HG03175 (cell line): ENCODE results near the gene PIEZO1.
"Not testable (repeated sequence)": the region's sequence is repeated elsewhere in the genome, so short reads cannot be mapped to it uniquely, and the experiment has no call there.

Experiments used
- ATAC-seq: cut with Tn5 transposase; IDR thresholded peaks from one replicate; pipeline ENCODE4 v1.9.1; 2021; ENCODE audit warnings: mild to moderate bottlenecking, moderate library complexity; ENCODE audit not compliant: unreplicated experiment

PIEZO1 gene

DNA sequence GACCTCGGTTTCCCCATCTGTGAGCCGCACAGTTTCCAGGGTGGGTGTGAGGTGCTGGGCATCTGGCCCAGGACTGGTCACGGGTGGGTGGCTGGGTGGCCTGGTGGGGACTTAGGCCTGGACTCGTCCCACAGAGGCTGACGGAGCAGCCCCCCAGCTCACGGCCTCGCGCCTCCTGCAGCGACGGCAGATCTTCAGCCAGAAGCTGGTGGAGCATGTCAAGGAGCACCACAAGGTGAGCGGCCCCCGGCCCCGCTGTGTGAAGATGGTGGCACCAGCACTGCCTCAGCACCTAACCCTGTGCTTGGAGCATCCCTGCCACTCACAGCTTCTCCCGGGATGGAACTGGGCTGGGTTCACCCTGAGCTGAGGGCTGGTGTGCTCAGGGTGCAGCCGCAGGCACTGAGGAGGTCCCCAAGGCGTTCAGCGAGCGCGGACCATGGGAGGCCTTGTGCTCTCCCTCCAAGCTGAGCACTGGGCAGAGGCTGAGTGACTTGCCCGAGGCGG, 20.9 kb upstream of the PIEZO1 start:
- ATAC-seq, result no peak

DNA sequence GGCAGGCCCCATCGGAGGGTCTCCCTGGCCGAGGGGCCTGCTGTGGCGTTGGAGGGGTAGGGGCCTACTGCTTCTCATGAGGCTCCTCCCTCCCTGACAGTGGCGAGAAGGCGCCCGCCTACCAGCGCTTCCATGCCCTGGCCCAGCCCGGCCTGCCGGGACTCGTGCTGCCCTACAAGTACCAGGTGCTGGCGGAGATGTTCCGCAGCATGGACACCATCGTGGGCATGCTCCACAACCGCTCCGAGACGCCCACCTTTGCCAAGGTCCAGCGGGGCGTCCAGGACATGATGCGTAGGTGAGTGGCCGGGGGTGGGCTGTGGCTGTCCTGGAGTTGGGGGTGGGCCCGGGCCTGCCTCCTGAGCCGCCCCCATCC, 20.3 kb upstream of the PIEZO1 start:
- ATAC-seq, result no peak

DNA sequence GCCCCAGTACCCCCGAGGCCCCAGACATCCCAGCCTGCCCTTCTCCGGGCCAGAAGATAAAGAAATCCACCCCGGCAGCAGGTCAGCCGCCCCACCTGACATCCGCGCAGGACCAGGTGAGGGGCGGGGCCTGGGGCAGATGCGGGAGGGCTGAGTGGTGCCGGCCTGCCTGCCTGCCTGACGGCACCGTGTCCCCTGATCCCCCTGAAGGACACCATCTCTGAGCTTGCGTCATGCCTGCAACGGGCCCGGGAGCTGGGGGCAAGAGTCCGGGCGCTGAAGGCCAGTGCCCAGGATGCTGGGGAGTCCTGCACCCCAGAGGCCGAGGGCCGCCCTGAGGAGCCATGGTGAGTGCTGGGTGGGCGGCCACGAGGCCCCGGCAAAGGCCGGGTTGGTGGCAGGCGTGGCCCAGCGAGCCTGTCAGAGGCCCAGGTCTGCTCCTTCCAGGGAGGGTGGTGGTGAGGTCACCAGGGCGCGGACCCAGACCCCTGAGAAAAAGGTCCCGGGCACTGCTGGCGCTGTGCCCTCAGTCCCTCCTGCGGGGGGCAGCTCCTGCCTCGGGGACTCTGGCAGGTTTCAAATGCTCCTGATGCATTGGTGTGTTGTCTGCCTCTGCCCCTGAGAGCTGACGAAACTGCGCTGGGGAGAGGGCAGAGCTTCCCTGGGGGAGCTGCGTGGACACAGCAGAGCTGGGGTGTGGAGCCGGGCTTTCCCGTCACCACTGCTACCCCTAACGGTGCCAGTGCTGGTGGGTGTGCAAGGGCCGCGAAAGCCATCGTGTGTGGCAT, 19.7 kb upstream of the PIEZO1 start:
- ATAC-seq, result no peak

DNA sequence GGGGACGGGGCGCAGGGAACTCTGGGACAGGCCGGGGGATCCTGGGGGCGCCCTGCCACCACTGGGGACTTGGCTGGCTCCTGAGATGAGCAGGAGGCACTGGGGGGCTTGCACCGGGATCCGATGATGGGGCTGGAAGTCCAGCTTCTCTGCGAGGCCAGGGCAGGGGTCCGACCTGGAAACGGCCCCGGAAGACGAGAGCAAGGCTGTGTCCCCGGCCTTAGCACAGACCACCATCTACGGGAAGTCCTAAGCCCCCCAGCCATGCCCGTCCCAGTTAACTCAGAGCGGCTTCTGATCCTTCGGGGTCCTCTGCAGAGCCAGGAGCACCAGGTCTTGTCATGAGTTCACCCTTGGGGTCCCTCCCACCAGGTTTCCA, 19.1 kb upstream of the PIEZO1 start:
- ATAC-seq, result no peak

DNA sequence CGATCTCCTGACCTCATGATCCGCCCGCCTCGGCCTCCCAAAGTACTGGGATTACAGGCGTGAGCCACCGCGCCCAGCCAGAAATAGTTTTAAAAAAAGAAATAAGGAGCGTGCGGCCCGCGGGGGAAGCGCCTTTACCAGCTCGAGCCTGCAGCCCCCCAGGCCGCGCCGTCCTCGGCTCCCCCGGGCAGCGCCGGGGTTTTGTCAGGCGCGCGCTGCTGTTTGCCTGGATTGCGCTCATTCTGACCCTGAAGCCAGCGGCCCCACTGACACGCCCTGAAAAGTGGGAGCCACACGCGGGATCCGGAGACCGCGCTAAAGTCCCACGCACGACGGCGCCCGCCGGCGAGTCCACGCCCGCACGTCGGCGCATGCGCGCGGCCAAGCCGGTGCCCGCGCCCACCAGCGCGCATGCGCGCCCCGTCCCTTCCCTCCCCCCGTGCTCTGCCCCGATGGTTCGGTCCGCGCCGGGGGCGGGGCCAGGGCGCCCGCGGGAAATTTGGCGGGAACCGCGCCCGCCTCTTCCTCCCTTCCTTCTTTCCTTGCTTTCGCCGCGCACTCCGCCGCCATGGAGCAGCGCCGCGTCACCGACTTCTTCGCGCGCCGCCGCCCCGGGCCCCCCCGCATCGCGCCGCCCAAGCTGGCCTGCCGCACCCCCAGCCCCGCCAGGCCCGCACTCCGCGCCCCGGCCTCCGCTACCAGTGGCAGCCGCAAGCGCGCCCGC, 18.4 kb upstream of the PIEZO1 start, which contains the start of gene CDT1:
TSS of gene CDT1 (plus strand) at position 526 of the 724 bp plus-strand sequence. CDS start at position 569, 43 bp downstream.
- peak; percentile 57 for ATAC-seq

DNA sequence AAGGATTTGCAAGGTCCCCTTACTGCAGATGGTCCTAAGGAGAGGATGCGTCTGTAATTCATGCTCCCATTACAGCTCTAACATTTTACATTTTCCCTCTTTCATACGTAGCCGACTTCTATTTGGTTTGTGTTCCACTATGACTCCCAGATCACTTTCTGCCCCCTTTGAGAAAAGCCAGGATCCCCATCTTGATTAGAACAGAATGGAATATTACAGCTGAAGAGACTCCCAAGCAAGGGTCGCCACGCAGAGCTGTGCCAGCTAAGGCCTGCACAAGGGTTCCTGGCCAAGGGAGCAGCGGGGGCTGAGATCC, 15.2 kb upstream of the PIEZO1 start:
- no peak for ATAC-seq

DNA sequence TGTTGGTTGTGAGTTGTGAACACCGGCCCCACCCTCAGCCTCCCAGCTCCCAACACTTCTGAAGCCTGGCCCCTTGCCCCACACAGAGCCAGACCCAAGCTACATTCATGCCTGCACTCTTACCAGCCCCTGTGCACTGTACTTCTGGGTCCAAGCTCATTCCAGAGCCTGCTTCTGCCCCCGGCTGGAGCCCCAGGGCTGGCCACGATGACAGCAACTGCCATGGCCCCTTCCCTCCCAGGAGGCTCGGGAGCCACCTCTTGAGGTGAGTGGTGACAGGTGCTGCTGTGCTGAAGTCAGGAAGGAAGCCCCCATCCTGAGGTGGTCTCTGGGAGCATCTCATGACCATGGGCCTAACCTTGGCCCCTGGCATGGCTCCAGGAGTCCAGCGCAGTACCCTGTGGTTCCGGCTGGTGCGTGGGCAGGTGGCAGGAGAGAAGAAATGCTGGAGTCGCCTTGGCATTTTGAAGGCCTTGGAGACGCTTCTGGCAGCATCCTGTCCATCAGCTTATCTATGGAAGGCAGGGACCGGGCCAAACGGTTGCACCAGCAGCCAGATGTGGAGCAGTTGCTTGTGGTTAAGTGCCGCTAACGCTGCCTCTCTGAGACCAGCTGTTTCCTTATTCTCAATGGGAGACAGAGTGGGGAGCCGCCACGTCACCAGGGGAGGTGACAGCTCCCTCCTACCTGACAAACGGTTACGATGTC, 14.7 kb upstream of the PIEZO1 start:
- ATAC-seq, result no peak

DNA sequence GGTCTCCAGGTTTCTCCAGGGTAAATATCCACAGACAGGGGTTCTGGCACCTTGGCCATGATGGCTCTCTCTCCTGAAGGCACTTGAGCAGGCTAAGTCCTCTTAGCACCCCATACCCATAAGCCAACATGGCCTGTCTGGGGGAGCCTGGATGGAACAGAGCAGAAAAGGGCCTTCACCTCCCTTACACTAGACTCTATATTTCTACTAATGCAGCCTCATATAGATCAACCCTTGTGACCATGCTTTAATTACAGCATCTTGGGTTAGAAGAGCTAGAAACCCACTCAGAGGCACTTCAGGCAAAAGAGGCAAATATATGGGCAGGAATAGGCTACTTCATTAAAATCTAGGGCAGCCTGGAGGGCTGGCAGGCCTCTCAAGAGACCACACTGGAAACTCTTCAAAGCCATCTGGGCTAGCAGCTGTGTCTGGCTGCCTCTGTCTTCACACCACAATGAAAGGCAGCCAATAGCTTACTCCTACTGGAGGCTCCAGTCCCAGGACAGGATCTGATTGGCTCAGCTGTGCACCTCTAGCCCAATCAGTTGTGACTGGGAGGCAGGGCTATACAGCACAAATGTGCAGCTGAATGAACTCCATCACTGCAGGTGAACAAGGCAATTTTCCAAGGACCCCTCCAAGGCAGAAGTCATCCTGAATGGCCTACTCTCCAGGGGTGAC, 13.9 kb upstream of the PIEZO1 start:
- no peak for ATAC-seq

DNA sequence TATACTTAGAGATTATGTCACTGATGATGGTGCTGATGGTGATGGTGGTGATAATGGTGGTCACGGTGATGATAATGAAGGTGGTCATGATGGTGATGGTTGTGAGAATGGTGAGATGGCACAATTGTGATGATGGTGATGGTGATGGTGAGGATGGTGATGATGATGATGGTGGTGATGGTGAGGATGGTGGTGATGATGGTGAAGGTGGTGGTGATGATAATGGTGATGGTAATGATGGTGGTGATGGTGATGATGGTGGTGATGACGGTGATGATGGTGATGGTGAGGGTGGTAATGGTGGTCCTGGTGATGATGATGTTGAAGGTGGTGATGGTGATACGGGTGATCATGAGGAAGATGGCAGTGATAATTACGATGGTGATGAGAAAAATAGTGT, 13.1 kb upstream of the PIEZO1 start:
- ATAC-seq, result no peak

DNA sequence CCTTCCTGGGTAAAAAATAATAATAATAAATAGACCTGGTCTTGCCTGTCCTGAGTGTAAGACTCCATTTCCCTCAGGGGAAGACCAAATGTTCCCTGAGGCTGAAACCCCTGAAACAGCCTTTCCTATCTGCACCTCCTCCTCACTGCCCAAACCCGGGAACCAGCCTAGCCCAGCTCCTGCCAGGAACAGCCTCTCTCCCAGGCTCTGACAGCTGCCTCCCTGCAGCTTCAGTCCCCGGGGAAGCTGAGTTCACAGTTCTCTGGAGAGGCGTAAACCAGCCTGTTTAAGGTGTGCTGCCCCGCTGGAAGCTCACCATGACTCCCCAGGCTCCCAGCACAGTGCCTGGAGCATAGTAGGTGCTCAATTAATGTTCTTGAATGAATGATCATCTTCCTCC, 11.3 kb upstream of the PIEZO1 start:
- ATAC-seq, result no peak

DNA sequence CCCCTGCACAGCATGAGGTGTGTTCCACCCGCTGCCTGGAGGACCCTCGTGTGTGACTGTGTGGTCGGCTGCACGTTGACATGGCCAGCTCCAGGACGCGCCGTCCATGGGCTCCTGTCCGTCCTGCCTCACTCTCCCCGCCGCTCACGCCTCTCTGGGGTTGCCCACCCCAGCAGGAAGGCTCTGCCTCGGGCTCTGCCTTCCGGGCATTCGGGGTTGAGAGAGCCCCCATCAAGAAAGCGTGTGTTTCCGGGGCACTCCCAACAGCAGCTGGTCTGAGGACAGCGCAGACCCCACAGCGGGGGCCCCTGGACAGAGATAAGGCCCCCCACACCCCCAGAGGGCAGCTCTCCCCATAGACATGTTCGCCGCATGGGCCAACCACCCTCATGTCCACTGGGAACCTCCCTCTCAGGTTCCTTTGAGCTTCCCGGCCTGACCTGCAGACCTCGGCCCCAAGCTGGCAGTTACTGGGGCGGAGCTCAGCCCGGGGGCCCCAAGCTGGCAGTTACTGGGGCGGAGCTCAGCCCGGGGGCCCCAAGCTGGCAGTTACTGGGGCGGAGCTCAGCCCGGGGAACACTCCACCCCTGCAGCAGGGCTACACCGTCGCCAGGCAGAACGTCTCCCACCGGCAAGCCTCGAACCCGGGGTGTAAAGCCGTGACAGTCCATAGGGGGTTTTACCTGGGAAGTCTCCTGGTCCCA, 8.4 kb upstream of the PIEZO1 start:
- ATAC-seq, result no peak

DNA sequence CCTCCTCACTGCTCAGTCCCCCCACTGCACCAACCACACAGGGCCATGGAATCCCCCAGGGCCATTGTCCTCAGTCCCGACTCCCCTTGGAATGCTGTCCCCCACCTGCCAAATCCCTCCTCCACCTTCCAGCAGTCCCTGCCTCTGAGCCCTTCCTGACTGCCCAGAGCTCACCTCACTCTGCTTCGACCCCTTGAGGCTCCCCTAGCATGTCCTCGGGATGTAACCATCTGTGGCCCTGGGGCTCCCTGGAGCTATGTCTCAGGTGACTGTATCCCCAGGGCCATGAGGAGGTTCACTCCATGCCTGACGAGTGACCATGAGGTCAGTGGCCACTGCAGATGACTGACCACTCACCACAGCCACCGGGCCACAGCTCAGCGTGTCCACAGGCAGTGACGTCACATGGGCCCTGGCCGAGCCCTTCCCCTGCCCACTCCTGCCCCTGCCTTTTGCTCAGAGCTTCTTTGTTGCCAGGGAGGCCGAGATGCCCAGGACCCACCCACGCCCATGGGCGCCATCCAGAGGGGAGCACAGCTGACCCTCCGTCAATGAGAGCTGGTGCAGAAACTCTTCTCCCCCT, 7.7 kb upstream of the PIEZO1 start:
- ATAC-seq, result no peak

DNA sequence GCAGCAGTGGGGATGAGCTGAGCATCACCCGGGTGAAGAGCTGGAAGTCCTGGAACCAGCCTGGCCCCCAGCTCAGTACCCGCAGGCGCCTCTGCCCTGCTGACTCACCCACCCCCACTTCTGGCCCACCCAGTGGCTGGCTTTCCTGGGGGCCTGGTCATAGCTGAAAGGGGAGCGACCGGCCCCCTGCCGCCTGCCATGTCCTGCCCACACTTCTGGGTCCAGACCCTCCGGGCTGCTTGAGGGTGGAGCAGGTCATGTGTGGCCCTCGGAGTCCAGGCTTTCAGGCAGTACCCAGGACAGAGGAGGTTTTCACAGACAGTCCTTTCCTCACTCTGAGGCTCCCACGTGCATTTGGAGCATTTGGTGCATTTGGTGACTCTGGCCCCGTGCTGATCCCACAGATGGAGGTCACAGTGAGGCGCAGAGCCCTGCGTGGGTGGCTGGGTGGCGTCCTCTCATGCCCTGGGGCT, 7.1 kb upstream of the PIEZO1 start:
- no peak for ATAC-seq

DNA sequence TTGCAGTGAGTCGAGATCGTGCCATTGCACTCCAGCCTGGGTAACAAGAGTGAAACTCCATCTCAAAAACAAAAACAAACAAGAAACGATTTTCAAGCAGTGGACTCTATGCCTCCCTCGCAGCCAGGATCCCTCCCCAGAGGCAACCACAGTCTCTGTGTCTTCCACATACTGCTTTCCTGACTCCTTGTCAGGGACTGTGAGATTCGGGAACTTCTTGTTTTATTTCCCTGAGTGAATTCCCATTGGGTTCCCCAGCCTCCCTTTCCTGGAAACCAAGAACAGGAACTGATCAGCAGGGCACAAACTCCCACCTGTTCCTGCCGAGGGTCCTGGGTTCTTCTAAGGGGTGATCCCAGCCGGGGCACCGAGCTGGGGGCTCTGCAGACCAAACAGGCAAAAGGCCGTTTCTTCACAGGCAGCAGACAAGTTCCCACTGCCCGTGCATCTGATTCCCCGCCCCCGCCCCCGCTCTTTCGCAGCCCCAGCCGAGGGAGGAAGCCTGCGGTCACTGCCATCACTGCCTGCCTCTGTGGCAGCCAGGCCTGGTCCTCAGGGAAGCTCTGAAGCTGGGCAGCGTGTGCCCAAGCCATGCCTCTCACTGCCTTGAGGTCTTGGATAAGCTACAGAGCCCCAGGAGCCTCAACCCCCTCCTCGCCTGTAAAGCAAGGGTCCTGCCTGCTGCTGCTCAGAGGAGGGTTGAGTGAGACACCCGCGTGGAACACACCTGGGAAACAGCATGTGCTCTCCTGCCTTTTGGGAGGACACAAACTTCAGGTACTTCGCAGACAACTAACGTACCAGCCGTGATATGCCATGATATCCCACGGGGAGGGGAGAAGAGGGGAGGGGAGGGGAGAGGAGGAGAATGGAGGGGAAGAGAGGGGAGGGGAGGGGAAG, 5.5 kb upstream of the PIEZO1 start:
- ATAC-seq, result no peak

DNA sequence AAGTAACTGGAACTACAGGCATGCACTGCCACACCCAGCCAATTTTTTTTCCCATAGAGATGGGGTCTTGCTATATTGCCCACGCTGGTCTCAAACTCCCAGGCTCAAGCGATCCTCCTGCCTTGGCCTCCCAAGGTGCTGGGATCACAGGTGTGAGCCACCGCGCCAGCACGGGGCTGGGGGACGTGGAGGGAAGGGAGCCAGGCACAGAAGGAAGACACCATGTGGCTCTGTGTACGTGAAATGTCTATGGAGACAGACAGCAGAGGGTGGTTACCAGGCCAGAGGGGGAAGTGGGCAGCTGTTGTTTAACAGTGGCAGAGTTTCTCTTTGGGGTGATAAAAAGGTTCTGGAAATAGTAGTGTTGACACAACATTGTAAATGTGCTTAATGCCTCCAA, 4.6 kb upstream of the PIEZO1 start:
- ATAC-seq, result no peak

DNA sequence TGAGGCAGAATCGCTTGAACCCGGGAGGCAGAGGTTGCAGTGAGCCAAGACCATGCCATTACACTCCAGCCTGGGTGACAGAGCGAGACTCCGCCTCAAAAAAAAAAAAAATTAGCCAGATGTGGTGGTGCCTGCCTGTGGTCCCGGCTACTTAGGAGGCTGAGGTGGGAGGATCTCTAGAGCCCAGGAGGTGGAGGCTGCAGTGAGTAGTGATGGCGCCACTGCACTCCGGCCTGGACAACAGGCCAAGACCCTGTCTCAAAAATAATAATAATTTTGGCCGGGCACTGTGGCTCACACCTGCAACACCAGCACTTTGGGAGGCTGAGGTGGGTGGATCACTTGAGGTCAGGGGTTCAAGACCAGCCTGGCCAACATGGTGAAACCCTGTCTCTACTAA, 3.7 kb upstream of the PIEZO1 start:
- ATAC-seq, result not testable (repeated sequence)

DNA sequence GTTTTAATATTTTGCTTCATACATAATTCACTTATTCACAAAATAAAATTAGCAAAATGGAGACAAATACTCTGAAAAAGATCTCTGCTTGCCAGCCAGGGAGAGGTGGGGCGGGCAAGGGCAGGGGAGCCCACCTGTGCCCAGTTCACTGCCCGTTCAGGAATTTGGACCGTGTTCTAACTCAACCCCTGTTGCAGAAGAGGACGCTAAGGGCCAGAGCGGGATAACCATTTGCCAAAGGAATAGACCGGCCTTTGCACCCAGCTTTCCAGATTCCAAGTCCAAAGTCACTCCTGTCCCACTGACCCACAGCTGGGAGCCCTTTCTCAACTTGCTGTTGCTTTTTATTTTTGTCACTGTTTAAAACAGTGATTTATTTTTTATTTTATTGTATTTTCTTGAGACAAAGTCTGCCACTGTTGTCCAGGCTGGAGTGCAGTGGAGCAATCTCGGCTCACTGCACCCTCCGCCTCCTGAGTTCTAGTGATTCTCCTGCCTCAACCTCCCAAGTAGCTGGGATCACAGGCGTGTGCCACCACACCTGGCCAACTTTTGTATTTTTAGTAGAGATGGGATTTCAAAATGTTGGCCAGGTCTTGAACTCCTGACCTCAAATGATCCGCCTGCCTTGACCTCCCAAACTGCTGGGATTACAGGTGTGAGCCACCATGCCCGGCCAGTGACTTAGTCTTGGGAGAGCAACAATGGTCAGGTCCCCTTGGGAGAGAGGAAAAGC, 2.7 kb upstream of the PIEZO1 start:
- no peak for ATAC-seq

DNA sequence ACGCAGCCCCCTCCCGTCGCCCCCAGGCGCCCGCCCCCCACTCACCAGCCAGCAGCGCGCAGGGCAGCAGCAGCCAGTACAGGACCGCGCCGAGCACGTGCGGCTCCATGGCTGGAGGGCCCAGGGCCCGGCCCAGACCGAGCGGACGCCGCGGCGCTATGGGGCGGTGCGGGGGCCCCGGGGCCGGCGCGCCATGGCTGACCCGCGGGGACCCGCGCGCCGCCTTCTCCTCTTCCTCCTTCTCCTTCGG, 239 bp downstream of the PIEZO1 start:
- ATAC-seq, result no peak
